ENCODE results near the gene AP3D1. TPM values are rescaled to one million over a fixed set of nuclear protein-coding genes. Genes with fewer than 3 reads are reported as not detected.

AP3D1 gene
- total and polyA plus RNA-seq, 2 donors (not counting 3 experiments of a cell fraction or from before 2014, with no cell fraction given) = 130 to 137 TPM

- H3K79me2 ChIP-seq (ENCODE audit: control insufficient read depth, insufficient read depth, low read length) = no peaks in the 10 kb centered on the region
- no peaks in the 10 kb centered on the region for H3K36me3 ChIP-seq (ENCODE audit: control insufficient read depth in 2 of 2, extremely low read depth in 1 of 2, insufficient read depth in 2 of 2, low read length in 2 of 2)
- dilution Hi-C loops (cut with MboI; ENCODE audit: extremely low pct_ligation_motif_present, low sequenced_read_pairs) (no loop called here), intact Hi-C loops (cut with micrococcal nuclease) (no loop called here)
- H3K9ac ChIP-seq (replicated peaks; ENCODE audit: extremely low read depth, insufficient read depth, low read length) = no peak overlapping the region
- DNase-seq (ENCODE audit: low read depth, low spot score) (no peak), FAIRE-seq (no peak)
- TF ChIP-seq POLR2A (IDR thresholded peaks at IDR 0.05; ENCODE audit: low read depth, low read length) = no peak
- no peak for TF ChIP-seq EZH2 (IDR thresholded peaks at IDR 0.05; ENCODE audit: borderline replicate concordance, low read depth, low read length, severe bottlenecking)
- TF ChIP-seq CTCF (IDR thresholded peaks at IDR 0.05; ENCODE audit: extremely low read depth in 1 of 2, insufficient read depth in 1 of 2, low read depth in 1 of 2, low read length in 2 of 2) = no peak
- no peak for TF ChIP-seq POLR2AphosphoS5 (IDR thresholded peaks at IDR 0.05; ENCODE audit: insufficient read depth, low read depth, low read length)
- TF ChIP-seq JUN (IDR thresholded peaks at IDR 0.05; ENCODE audit: borderline replicate concordance, insufficient read depth, insufficient read length, low read depth) = no peak
- no peak for TF ChIP-seq GATA2 (IDR thresholded peaks at IDR 0.05; ENCODE audit: insufficient read depth, insufficient read length, low read depth, low read length)
- no peak for TF ChIP-seq MAX (IDR thresholded peaks at IDR 0.05; ENCODE audit: insufficient read depth, insufficient read length)
- TF ChIP-seq MYC (IDR thresholded peaks at IDR 0.05; ENCODE audit: low read depth, low read length) = no peak
- peak overlapping the region; percentile 82 for H3K4me2 ChIP-seq (ENCODE audit: insufficient read depth, low read length)
- H3K4me1 ChIP-seq (ENCODE audit: control insufficient read depth, extremely low read depth, insufficient read depth, low read length) = peaks cover 25% of the 10 kb centered on the region
- no peaks in the 10 kb centered on the region for H3K9me3 ChIP-seq (replicated peaks; ENCODE audit: control insufficient read depth, insufficient read depth, low read length)
- CTCF ChIA-PET = interaction anchor here (0.6 to 1.5 kb wide), 4 partner anchors 8 to 285 kb away, joined by 3 to 4 read pairs (median 4); no protein-coding TSS in a partner anchor
- BruUV-seq (replicated peaks) = no TSS peak
- no peak overlapping the region for H3K4me3 ChIP-seq (replicated peaks in 1 of 3; ENCODE audit: insufficient read depth in 1 of 3, low read depth in 1 of 3, low read length in 3 of 3)
- H2AFZ ChIP-seq (ENCODE audit: low read depth, low read length) = no peak overlapping the region
- H3K27me3 ChIP-seq (ENCODE audit: control insufficient read depth in 2 of 2, insufficient read depth in 2 of 2, low read length in 2 of 2) = no peaks in the 10 kb centered on the region
- POLR2A ChIA-PET = no interaction called here
- H4K20me1 ChIP-seq (replicated peaks; ENCODE audit: control insufficient read depth, extremely low read depth, insufficient read depth, low read length) = no peaks in the 10 kb centered on the region
- no peak overlapping the region for H3K27ac ChIP-seq (ENCODE audit: insufficient read depth, low read depth, low read length)
- H3K9me1 ChIP-seq (replicated peaks; ENCODE audit: control insufficient read depth, extremely low read depth, insufficient read depth, low read length) = no peaks in the 10 kb centered on the region
These were observed 89.0 kb downstream of the AP3D1 start for GRCh38 chr19:2062389-2062729.

All from endothelial cell of umbilical vein (primary cell).